ENCODE measurements around the gene SHROOM1. TPM values are rescaled to one million over a fixed set of nuclear protein-coding genes. Genes with fewer than 3 reads are reported as not detected.
A peak's percentile ranks its signal among the peaks of the same experiment; 100 is the strongest.

SHROOM1 gene
- total RNA-seq, 2 donors from 2014 or later: 6.6 to 14.4 TPM

DNA sequence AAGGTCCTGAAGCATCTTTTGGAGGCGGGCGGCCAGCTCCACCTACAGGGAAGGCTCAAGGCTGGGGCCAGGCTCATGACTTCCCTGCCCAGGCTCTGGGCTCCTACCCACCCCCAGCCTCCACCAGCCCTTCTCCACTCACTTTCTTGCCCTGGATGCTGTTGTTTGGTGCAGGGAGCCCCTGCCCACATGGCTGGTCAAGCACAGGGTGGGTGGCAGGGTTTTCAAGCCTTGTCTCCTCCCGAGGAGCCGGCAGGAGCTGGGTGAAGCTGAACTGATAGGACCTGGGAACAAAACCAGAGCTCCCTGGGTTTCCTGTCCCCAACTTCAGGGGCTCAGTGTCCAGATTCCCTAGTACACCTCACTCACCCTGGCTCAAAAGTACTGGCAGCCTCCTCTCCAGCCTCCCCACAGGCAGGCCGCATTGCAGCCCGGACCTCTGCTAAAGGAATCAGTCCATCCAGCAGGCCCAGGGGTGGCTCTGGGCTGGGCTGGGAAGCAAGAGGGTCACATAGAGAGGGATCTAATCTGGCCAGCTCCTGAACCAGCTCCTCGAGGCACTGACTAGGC is 6.9 kb downstream of the SHROOM1 start:
- Histone ChIP-seq H3K36me3 (ENCODE audit: control insufficient read depth, insufficient read depth, low read length) (no peaks in the 10 kb centered on the region), H3K9ac (ENCODE audit: extremely low read depth, low read length, poor library complexity, severe bottlenecking) (no peak overlapping the region), H3K4me3 (ENCODE audit: low read length) (no peak overlapping the region), H3K4me1 (ENCODE audit: control insufficient read depth, insufficient read depth, low read length) (peaks cover 4% of the 10 kb centered on the region), H3K27ac (ENCODE audit: low read depth, low read length) (no peak overlapping the region), H3K27me3 (ENCODE audit: control insufficient read depth, insufficient read depth, low read length, poor library complexity, severe bottlenecking) (peaks cover 45% of the 10 kb centered on the region), H3K9me3 (ENCODE audit: control insufficient read depth, low read length) (no peaks in the 10 kb centered on the region)
- no peaks in the 10 kb centered on the region for H3K9me3 Mint-ChIP-seq
- H3K36me3 Mint-ChIP-seq (ENCODE audit: low read depth): peaks cover 3% of the 10 kb centered on the region
- no peak for DNase-seq
- H3K27me3 Mint-ChIP-seq (ENCODE audit: insufficient read depth): peaks cover 45% of the 10 kb centered on the region
- H3K4me3 Mint-ChIP-seq: peak overlapping the region; percentile 41
- H3K4me1 Mint-ChIP-seq: peaks cover 12% of the 10 kb centered on the region
- TF ChIP-seq, protein P1, sequence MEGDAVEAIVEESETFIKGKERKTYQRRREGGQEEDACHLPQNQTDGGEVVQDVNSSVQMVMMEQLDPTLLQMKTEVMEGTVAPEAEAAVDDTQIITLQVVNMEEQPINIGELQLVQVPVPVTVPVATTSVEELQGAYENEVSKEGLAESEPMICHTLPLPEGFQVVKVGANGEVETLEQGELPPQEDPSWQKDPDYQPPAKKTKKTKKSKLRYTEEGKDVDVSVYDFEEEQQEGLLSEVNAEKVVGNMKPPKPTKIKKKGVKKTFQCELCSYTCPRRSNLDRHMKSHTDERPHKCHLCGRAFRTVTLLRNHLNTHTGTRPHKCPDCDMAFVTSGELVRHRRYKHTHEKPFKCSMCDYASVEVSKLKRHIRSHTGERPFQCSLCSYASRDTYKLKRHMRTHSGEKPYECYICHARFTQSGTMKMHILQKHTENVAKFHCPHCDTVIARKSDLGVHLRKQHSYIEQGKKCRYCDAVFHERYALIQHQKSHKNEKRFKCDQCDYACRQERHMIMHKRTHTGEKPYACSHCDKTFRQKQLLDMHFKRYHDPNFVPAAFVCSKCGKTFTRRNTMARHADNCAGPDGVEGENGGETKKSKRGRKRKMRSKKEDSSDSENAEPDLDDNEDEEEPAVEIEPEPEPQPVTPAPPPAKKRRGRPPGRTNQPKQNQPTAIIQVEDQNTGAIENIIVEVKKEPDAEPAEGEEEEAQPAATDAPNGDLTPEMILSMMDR (conservative IDR thresholded peaks at IDR 0.05): no peak
- WGBS, 2 experiments (ENCODE audit: insufficient coverage in 1 of 2, insufficient read length in 1 of 2): 78 to 100% methylated on average over 2 to 7 of the region's 7 CpGs
- peak overlapping the region; percentile 55 for H3K27ac Mint-ChIP-seq

DNA sequence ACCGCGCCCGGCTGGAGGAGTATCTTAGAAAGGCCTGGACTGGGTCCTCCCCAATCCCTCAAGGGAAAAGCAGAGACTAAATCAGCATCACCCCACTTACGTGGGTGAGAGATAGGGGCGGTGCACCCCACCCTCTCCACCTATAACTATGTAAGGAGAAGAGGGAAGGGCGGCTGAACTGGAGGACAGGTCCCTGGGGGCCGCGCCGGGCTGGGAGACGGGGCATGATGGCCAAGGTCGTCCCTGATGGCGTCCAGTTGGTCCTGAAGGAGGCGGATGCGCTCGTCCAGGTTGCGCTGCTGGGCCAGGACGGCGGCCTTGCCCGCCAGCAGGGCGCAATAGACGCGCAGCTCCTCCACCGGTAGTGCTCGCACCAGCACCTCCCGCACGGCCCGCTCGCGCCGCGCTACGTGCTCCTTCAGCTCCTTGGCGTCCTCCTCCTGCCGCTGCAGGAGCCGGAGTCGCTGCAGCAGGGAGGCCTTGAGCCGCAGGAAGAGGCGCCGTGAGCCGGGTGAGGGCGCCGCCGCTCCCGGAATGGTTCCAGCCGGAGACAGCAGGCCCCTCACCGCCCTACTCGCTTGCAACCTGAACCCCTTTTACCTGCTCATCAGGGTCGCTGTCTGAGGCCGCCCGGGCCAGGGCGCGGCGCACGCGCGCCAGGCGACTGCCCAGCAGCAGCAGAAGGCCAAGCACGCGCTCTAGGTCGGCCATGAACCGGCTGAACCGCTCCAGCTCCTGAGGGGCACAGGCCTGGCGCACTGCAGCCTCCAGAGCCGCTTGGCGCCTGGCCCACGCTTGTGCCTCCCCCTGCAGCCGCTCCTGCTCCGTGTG is 7.6 kb downstream of the SHROOM1 start:
- H3K36me3 ChIP-seq (ENCODE audit: control insufficient read depth, insufficient read depth, low read length): no peaks in the 10 kb centered on the region
- Mint-ChIP-seq H3K9me3 (no peaks in the 10 kb centered on the region), H3K27me3 (ENCODE audit: insufficient read depth) (peaks cover 42% of the 10 kb centered on the region), H3K4me1 (peaks cover 12% of the 10 kb centered on the region), H3K27ac (no peak overlapping the region), H3K36me3 (ENCODE audit: low read depth) (peaks cover 3% of the 10 kb centered on the region), H3K4me3 (peak overlapping the region; percentile 41)
- 19 to 36% methylated on average over 23 to 66 of the region's 68 CpGs for WGBS, 2 experiments (ENCODE audit: insufficient coverage in 1 of 2, insufficient read length in 1 of 2)
- H3K4me3 ChIP-seq (ENCODE audit: low read length): no peak overlapping the region
- no peaks in the 10 kb centered on the region for H3K9me3 ChIP-seq (ENCODE audit: control insufficient read depth, low read length)
- TF ChIP-seq, protein P1 (conservative IDR thresholded peaks at IDR 0.05): peak; percentile 47
- no peak overlapping the region for H3K9ac ChIP-seq (ENCODE audit: extremely low read depth, low read length, poor library complexity, severe bottlenecking)
- peaks cover 40% of the 10 kb centered on the region for H3K27me3 ChIP-seq (ENCODE audit: control insufficient read depth, insufficient read depth, low read length, poor library complexity, severe bottlenecking)
- H3K27ac ChIP-seq (ENCODE audit: low read depth, low read length): no peak overlapping the region
- peak; percentile 95 for DNase-seq
- peaks cover 4% of the 10 kb centered on the region for H3K4me1 ChIP-seq (ENCODE audit: control insufficient read depth, insufficient read depth, low read length)

DNA sequence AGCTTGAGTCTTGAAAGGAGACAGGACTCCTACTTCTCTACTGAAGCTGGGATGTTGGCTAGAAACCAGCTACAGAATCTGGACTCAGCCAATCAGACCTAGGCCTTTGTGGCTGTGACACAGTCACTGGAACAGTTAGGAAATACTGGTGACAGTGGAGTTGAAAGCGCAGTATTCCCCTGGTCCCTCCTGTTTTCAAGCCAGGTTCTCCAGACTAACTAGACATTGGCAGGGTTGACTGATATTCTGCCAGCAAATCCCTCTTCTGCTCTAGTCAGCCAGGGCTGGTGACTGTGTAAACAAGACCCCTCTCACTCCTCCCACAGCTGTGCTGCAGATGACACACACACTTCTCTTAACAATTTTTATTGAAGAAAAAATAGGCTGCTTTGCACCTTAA is 8.7 kb downstream of the SHROOM1 start:
- Mint-ChIP-seq H3K27ac (no peak overlapping the region), H3K36me3 (ENCODE audit: low read depth) (peaks cover 3% of the 10 kb centered on the region), H3K4me3 (no peak overlapping the region), H3K27me3 (ENCODE audit: insufficient read depth) (peaks cover 35% of the 10 kb centered on the region), H3K9me3 (no peaks in the 10 kb centered on the region), H3K4me1 (peaks cover 12% of the 10 kb centered on the region)
- TF ChIP-seq, protein P1 (conservative IDR thresholded peaks at IDR 0.05): no peak
- H3K27me3 ChIP-seq (ENCODE audit: control insufficient read depth, insufficient read depth, low read length, poor library complexity, severe bottlenecking): peaks cover 33% of the 10 kb centered on the region
- H3K4me3 ChIP-seq (ENCODE audit: low read length): no peak overlapping the region
- H3K9ac ChIP-seq (ENCODE audit: extremely low read depth, low read length, poor library complexity, severe bottlenecking): no peak overlapping the region
- no peak for DNase-seq
- H3K9me3 ChIP-seq (ENCODE audit: control insufficient read depth, low read length): no peaks in the 10 kb centered on the region
- H3K4me1 ChIP-seq (ENCODE audit: control insufficient read depth, insufficient read depth, low read length): peaks cover 4% of the 10 kb centered on the region
- WGBS, 2 experiments (ENCODE audit: insufficient coverage in 1 of 2, insufficient read length in 1 of 2): 92 to 100% methylated on average over 1 of the region's 1 CpG
- H3K36me3 ChIP-seq (ENCODE audit: control insufficient read depth, insufficient read depth, low read length): no peaks in the 10 kb centered on the region
- no peak overlapping the region for H3K27ac ChIP-seq (ENCODE audit: low read depth, low read length)

Measured in endodermal cell (in vitro differentiated cells).